Hematopoietic multipotent progenitor cell treated with erythropoietin and hydrocortisone succinate and interleukin-3 and kit ligand, for 4 days (in vitro differentiated cells): ENCODE measurements around the gene CNPY1.

Experiments used
- DNase-seq: peaks from one replicate; pipeline ENCODE4 v3.0.0-alpha.2; 2015

Gene CNPY1

GRCh38 chr7:155557778-155558177 lies 11.4 kb upstream of the CNPY1 start:
- DNase-seq: no peak

DNA sequence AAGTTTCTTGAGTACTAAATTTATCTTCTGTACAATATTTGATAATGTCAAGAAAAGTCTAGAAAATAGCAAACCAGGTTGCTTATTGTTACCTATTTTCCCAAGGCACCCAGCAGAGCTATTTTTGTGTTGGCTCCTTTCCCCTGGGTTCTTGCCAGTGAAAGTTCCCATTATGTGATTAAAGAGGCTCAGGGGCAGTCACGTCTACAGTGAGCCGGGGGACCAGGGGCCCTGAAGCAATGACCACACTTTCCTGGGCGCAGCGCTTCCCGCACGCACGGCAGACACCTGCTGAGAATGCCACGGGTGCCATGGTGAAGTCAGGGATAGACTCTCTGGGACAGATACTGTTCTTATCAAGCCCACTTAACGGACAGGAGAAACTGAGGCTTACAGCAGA lies 10.4 kb upstream of the CNPY1 start:
- DNase-seq: no peak

DNA sequence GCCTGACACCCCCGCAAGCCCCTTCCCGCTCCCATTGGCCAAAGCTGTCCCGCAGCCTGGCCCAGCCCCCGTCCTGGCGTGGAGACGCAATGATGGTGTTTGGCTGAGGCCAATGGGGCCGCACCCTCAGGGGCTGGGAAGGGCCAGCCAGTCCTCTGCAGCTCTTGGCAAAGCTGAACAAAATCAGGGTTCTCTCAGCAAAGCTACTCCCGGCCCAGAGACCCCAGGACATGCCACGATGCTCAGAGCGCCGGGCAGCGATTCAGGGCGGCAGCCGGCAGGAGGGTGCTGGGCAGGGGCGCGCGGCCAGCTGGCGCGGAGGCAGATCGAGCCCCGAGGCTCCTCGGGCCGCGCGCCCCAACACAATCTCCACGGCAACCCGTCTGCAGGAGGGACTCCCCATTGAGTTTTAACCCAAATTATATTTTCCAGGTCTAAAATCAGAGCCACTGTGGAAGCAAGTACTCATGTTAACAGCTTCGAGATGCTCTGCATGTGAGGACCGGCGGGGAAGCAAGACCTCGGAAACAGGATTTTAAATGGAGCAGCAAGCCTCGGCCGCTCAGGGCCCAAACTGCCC lies 8.8 kb upstream of the CNPY1 start:
- no peak for DNase-seq

DNA sequence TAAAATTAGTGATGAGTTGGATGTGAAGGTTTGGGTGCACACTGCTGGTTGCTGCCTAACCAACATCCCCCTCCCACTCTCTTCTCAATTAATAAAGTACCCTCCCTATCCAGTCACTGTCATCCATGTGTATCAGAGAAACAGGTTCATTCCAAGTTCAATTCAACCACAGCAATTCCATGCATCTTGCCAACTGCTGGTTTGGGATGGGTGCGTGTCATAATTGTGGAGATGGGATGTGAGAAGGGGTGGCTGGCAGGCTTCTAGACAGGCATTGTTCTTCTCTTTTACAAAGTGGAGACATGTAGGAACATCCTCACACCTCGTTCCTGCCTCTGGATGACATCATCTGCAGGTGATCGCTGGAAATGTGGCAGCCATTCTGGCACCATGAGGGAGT lies 7.5 kb upstream of the CNPY1 start:
- no peak for DNase-seq

DNA sequence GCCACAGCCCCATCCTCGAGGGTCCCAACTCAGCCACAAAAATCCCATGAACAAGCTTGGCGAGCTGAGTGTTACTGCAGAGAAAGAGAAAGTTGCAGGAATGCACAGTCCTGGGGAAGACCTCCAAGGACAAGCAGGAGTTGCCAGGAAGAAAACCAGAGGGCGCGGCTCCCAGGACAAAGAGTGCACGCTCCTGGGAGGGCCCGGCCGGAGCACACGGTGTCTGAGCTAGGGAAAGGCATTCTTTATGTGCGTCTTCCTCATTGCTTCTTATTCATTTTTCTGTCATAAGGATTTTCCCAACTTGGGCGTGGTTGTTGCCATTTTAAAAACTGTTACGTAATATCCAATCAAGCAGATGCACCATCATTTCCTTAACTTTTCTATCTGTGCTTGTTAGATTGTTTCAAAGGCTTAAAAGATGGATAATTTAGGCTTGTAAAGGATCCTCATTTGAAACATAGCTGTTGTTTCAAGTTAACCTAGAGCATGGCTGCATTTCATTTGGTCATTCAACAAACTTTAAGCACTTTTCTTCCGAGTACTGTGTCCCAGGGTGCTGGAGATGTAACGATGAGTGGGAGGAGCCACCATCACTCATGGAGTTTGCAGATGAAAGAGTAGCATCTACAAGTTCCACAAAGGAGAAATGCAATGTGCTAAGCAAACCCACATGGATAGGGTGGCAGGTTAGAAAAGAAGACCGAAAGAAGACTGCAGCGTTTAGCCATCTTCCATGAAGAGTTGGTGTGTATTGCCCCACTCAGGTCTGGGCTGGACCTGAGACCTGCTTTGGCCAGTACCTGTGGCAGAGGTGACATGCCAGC lies 5.6 kb upstream of the CNPY1 start:
- no peak for DNase-seq

DNA sequence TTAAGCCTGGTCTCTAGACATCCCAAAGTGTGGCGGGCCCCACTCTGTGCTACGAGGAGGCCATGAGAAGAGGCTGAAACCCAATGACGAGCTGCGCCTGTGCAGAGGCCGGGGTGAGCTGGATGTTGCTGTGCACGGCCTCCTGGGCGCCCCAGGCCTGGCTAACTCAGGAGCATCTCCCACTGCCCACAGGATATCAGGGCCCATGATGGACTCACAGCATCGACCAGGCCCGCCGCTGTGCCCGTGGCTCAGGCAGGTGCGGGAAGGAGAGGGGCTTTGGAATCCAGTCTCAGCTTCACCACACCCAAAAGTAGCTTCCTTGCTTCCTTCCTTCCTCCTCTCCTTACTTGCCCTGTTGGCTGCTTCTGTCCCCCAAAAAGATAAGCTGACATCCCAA lies 4.6 kb upstream of the CNPY1 start:
- DNase-seq: no peak

- DNase-seq: no peak
Measured at GRCh38 chr7:155549226-155549625, 2.9 kb upstream of the CNPY1 start.

DNA sequence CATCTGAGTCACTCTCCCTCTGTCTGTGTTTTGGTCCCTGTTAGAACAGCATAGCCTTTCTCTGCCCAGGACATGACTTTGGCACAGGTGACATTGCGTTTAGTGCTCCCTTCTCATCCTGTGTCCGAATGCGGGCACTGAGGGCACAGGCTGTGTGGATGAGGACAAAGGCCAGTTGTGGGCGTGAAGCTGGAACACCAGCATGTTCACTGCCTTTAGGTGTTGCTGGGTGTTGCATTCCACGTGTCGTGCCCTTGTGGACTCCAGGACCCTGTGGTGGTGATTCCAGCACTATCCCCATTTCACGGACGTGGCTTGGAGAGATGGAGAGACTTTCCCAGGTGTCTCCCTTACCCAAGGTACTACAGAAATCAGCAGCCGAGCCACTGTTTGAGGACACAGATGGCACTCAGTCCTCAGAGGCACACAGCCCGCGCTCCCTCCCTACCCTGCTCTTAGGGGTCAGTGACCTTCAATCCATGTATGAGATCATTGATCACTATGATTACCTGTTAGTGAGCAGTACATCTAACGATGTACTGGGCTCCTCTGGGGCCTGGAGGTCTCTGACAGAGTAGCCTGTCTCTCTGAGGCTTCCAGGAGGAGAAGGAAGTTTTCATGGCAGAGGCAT lies 917 bp upstream of the CNPY1 start:
- DNase-seq: no peak

DNA sequence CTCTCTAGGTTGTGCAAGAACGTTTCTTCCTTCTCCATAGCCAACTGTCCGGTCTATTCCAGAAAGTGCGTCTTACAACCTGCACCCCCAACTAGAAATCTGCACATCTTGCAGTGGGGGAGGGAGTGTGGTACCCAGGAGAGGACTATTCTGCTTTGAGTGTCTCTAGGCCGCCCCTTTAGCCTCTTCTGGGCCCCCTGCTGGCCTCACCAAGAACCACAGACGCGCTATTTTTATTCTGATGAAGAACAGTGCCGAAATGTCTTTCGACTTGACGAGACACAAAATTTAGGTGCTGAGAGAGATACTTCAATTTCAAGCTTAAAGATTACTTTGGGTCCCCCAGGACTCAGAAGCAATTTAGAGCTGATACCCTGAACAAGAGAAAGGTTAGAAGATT lies 1.0 kb downstream of the CNPY1 start:
- DNase-seq: no peak

- DNase-seq: no peak
Measured at GRCh38 chr7:155544485-155544884, 1.9 kb downstream of the CNPY1 start.

DNA sequence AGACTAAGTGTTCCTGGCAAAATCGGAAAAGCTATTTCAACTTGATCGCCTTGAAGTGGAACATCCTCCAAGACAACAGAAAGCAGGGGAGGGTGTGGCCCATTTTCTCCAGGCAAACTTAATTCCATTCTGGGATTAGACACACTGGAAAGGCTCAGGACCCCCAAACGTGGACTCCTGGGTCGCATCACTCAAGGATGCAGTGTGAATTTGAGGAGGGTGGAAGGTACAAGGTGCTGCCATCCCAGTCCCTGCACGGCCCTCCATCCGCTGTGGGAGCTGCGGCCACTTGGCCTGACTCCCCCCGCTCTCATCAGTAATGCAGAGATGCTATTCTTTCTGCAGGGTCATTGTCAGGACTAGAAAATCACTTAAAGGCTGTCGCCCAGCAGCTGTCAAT lies 2.4 kb downstream of the CNPY1 start:
- no peak for DNase-seq

DNA sequence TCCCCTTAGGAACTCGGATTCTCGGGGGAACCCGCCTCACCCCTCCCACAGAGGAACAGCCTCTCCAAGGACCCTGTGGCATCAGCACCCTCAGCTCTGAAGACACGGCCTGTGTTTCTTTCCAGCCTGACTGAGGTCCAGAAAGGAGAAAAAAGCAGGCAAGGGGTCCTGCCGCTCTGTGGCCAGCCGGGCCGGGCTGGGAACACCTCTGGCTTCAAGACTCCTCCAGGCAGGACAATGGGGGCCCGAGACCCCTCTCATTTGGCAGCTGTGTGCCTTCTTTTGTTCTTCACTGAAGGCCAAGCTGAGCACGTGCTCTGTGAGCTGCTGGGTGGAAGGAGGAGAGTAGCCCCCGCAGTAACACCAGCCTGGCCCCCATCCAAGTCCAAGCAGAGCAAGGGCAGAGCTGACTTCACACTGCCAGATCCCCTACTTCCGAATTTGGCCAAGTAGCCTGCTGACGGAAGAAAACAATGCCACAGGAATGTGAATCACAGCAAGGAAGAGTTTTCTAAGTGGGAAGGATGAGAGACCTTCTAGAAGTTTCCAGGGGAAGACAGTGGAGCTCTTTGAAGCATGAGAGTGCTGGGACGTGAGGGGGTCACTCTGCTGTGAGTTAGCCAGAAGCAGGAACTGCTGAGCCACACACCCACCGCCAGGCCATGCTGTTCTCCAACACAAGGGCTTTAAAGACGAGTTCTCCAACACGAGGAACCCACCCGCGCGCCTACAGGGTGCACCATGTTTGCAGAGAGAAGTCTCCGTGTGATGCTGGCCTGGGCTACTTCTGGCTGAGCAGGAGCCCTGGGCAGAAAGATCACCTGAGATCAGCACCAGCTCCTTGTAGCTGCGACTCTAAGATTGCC lies 3.1 kb downstream of the CNPY1 start:
- no peak for DNase-seq

GRCh38 chr7:155541986-155542675 lies 4.2 kb downstream of the CNPY1 start:
- no peak for DNase-seq

DNA sequence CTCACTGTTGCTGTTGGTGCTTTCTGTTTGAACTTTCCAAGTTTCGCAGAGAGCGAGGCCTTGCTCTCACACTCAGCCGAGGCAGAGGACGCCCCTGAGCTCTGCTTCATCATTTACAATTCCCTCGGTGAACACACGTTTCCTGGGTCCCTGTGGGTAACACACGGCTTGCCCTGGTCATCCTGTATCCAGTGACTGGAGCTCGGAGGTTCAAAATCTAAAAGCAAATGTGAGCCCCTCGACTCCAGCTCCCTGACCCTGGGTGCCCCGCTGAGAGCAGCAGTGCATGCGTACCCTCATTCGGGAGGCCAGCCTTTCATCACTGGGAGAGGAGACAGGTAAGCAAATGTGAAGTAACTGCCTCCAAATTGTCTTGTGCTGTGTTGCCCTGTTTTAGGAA lies 5.8 kb downstream of the CNPY1 start:
- no peak for DNase-seq

DNA sequence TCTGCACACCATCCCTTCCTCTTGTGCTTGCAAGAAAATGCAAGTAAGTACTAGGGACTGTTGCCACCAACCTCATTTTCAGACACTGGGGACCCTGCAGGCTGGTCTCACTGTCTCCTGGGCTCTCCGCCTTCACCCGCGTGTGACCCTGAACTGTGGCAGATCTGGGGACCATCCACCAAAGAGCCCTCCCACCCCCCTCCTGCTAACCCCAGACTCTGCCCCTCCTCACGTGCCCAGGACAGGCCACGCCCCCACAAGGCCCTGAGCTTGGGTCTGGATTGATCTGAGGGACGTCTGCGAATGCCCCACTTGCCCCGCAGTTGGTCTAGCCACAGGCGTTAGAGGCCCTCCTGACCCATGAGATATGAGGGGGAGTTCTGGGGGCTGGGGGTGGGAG lies 8.1 kb downstream of the CNPY1 start:
- no peak for DNase-seq

DNA sequence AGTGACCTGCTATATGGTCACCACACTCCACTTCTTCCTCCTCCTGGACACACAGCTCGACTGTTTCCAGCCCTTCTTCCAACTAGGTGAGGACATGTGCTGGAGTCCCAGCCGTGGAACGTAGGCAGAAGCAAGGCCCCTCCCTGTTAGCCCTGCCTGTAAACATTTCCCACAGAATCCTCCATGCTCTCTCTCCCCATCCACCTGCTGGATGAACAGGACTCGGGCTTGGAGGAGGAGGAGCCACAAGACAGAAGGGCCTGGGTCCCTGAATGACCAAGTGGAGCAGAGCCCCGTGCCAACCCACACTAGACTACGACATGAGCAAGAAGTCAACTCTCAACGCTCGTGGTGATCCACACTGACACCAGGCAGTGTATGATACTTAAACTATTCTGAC lies 9.9 kb downstream of the CNPY1 start:
- DNase-seq: no peak

DNA sequence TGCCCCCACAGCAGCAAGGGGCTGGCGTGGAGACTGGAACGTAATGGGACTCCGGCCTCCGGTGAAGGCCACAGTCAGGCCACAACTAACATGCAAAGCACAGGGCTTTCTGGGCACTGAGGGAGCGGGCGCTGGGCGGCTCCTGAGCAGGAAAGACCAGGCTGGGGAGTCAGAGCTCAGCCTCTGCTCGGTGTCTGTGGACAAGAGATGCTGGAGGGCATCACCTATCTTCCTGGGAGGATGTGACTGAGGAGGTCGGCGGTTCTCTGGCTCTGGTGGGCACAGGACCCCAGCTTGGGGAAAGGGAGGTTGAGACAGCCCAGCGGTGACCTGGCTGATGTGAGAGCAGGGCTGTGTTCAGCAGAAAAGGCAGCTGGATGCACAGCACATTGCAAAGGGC lies 11.7 kb downstream of the CNPY1 start:
- DNase-seq: no peak

DNA sequence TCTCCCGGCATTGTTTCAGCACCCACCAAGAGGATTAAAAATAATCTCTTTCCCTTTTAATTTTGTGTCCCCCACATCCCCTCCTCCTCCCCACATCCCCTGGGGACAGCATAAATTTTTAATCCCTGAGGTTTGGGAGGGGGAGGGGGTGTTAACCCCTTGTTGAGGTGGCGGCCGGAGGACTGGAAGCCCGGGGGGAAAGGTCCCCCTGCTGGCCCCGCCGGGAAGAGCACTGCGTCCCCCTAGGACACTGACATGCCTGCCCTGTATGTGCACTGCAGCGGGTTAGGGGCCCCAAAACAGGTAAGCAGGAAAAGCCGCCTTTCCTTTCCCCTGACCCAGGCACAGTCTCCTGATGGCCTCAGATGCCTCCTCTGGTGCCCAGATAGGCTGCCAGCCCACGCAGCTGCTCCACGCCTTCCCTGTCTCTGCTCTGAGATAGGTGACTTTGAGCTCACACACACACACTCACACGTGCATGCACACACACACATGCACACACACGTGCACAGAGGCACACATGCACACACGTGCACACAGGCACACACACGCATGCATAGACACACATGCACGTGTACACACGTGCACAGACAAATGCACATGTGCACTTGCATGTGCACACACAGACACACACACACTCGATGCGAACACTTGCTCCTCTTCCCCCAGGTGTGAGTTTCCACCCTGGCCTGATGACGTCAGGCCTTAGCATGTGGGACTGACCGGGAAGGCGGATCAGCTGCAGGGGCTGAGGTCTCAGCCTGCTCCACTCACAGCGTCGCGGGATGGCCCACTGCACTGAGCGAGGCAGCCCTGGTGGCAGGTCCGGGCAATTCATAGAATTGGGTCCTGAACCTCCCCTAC lies 12.3 kb downstream of the CNPY1 start:
- peak; percentile 65 for DNase-seq

- DNase-seq: no peak
Measured at GRCh38 chr7:155533120-155533826, 13.1 kb downstream of the CNPY1 start.

DNA sequence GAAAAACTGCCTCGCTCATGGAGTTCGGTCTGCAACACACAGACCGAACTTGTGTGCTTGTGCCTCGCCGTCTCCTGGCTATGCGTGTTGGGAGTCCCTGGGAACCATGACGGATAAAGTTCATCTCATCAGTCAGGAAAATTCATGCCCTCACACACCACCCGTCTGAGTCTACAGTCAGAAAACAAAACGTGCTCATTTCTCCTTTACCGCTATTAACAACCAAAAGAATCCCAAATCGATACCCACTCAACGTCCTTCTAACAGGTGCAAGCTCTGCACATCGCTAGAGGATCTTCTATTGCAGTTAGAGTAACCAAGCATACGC lies 13.6 kb downstream of the CNPY1 start:
- DNase-seq: no peak

DNA sequence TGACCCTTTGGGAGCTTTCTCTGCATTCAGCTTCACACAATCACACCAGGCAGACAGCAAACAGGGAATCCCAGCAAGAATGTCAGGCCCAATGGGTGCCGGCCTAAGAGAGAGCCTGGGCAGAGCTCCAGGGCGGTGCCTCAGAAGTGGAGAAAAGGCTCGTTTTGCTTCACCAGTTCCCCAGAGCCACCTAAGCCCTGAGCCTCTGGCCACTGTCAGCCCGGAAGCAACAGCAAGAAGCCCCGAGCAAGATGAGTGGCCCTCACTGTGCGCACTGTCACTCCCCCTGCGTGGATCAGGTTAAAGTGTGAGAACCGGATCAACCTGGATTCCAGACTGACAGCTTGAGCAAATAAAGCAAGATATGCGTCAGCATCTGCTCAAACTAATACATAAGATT lies 14.7 kb downstream of the CNPY1 start:
- no peak for DNase-seq
